GM23338 (cell line): Measurements from ENCODE around the gene FBRSL1. TPM values are rescaled to one million over a fixed set of nuclear protein-coding genes. Genes with fewer than 3 reads are reported as not detected.

Experiments used
- ATAC-seq: fragments of 200-7000 bp; cut with Tn5 transposase; 3 replicates; pipeline ENCODE4 v1.9.1; 2020
- DNase-seq: peaks from one replicate; pipeline ENCODE4 v3.0.0-alpha.2; 2015; ENCODE audit warnings: low spot score
- H2AFZ ChIP-seq: fragments of 200-600 bp; sonication (generic); 2 replicates; pipeline ENCODE4 v1.8.0; 2016; ENCODE audit warnings: antibody characterized with exemption, mild to moderate bottlenecking, moderate library complexity
- H3F3A ChIP-seq: fragments of 200-600 bp; sonication (generic); replicated peaks from 2 replicates; pipeline ENCODE4 v1.8.0; 2017; ENCODE audit warnings: antibody characterized with exemption, mixed run types, low read depth
- H3K27ac ChIP-seq: fragments of 200-600 bp; sonication (generic); 2 replicates; pipeline ENCODE4 v1.6.1; 2016; ENCODE audit warnings: low read depth
- H3K27me3 ChIP-seq: fragments of 200-600 bp; sonication (generic); 2 replicates; pipeline ENCODE4 v1.8.0; 2016; ENCODE audit warnings: mild to moderate bottlenecking, mixed run types, moderate library complexity; ENCODE audit not compliant: insufficient read depth
- H3K36me3 ChIP-seq: fragments of 200-600 bp; sonication (generic); 2 replicates; pipeline ENCODE4 v1.8.0; 2016; ENCODE audit warnings: mild to moderate bottlenecking; ENCODE audit not compliant: insufficient read depth
- H3K4me1 ChIP-seq: fragments of 200-600 bp; sonication (generic); 2 replicates; pipeline ENCODE4 v1.8.0; 2016; ENCODE audit warnings: mild to moderate bottlenecking, moderate library complexity; ENCODE audit not compliant: insufficient read depth
- H3K4me2 ChIP-seq: fragments of 200-600 bp; sonication (generic); 2 replicates; pipeline ENCODE4 v1.7.1; 2017; ENCODE audit warnings: mixed run types
- H3K4me3 ChIP-seq: fragments of 200-600 bp; sonication (generic); 2 replicates; pipeline ENCODE4 v1.6.1; 2016; ENCODE audit warnings: mixed run types
- H3K79me2 ChIP-seq: fragments of 200-600 bp; sonication (generic); replicated peaks from 2 replicates; pipeline ENCODE4 v1.8.0; 2017; ENCODE audit warnings: mild to moderate bottlenecking; ENCODE audit not compliant: insufficient read depth
- H3K9me2 ChIP-seq: fragments of 200-600 bp; sonication (generic); 2 replicates; pipeline ENCODE4 v1.8.0; 2017; ENCODE audit not compliant: insufficient read depth
- H4K20me1 ChIP-seq: fragments of 200-600 bp; sonication (generic); replicated peaks from 2 replicates; pipeline ENCODE4 v1.8.0; 2017; ENCODE audit warnings: mild to moderate bottlenecking; ENCODE audit not compliant: insufficient read depth
- H3K27ac Mint-ChIP-seq: 2 replicates; pipeline ENCODE4 v1.8.0; 2020; ENCODE audit warnings: inconsistent platforms, mild to moderate bottlenecking, moderate library complexity, mixed read lengths
- H3K27me3 Mint-ChIP-seq: 3 replicates; pipeline ENCODE4 v1.8.0; 2022; ENCODE audit warnings: low read depth, mild to moderate bottlenecking, moderate library complexity, mixed read lengths, inconsistent platforms; ENCODE audit not compliant: insufficient read depth, poor library complexity
- H3K36me3 Mint-ChIP-seq: 3 replicates; pipeline ENCODE4 v1.8.0; 2021; ENCODE audit warnings: low read depth, mild to moderate bottlenecking, inconsistent platforms, moderate library complexity, mixed read lengths
- H3K4me1 Mint-ChIP-seq: 3 replicates; pipeline ENCODE4 v1.8.0; 2020; ENCODE audit warnings: mild to moderate bottlenecking, inconsistent platforms, mixed read lengths
- H3K4me3 Mint-ChIP-seq: 3 replicates; pipeline ENCODE4 v1.8.0; 2021; ENCODE audit warnings: moderate library complexity, mild to moderate bottlenecking, inconsistent platforms, mixed read lengths
- H3K9me3 Mint-ChIP-seq: 3 replicates; pipeline ENCODE4 v1.8.0; 2020; ENCODE audit warnings: moderate library complexity, mild to moderate bottlenecking, inconsistent platforms, mixed read lengths
- CREB1 ChIP-seq: fragments of 250-450 bp; sonication (Bioruptor Pico); IDR thresholded peaks from 2 replicates; pipeline ENCODE4 v1.5.0; 2020; ENCODE audit warnings: low read depth, mild to moderate bottlenecking, moderate library complexity
- EZH2 ChIP-seq: fragments of 200-600 bp; sonication (generic); IDR thresholded peaks from one replicate; pipeline ENCODE4 v1.8.0; 2017; ENCODE audit warnings: antibody characterized with exemption, mild to moderate bottlenecking, low read depth; ENCODE audit not compliant: unreplicated experiment
- EZH2phosphoT487 ChIP-seq: fragments of 200-600 bp; sonication (generic); IDR thresholded peaks from one replicate; pipeline ENCODE4 v1.8.1; 2018; ENCODE audit warnings: antibody characterized with exemption; ENCODE audit not compliant: unreplicated experiment
- JUNB ChIP-seq: IDR thresholded peaks from one replicate; pipeline ENCODE4 v1.6.1; 2016; ENCODE audit warnings: antibody characterized with exemption; ENCODE audit not compliant: unreplicated experiment
- NANOG ChIP-seq: IDR thresholded peaks from 2 replicates; pipeline ENCODE4 v1.6.1; 2016; ENCODE audit warnings: antibody characterized with exemption, borderline replicate concordance
- POLR2AphosphoS5 ChIP-seq: IDR thresholded peaks from 2 replicates; pipeline ENCODE4 v1.6.1; 2016; ENCODE audit warnings: antibody characterized with exemption, low read depth
- STAT1 ChIP-seq: IDR thresholded peaks from one replicate; pipeline ENCODE4 v1.6.1; 2016; ENCODE audit warnings: antibody characterized with exemption; ENCODE audit not compliant: unreplicated experiment
- ZNF114 ChIP-seq: fragments of 250-450 bp; sonication (Bioruptor Pico); IDR thresholded peaks from 2 replicates; pipeline ENCODE4 v1.5.0; 2020; ENCODE audit warnings: mild to moderate bottlenecking, moderate library complexity
- ZNF331 ChIP-seq: fragments of 250-450 bp; sonication (Bioruptor Pico); IDR thresholded peaks from 2 replicates; pipeline ENCODE4 v1.5.0; 2020; ENCODE audit warnings: low read depth, mild to moderate bottlenecking, moderate library complexity
- polyA plus RNA-seq: library from polyadenylated mRNA; unstranded; fragments of >200 nt; fragmentation: Nextera tagmentation; extraction: Ambion mirVana; gene quantifications from 2 replicates; pipeline ENCODE4 v1.2.1, GENCODE V29; 2016
- total RNA-seq: library from RNA; depleted of rRNA; stranded (reverse); fragments of >200 nt; shearing (Covaris generic); gene quantifications from 2 replicates; pipeline ENCODE4 v1.2.3, GENCODE V29; 2014
- TF ChIP-seq, protein P1 (sequence below): IDR thresholded peaks from 2 replicates; pipeline ENCODE4 v1.6.1; 2016; ENCODE audit warnings: antibody characterized with exemption
- TF ChIP-seq, protein P2 (sequence below): fragments of 250-450 bp; sonication (Bioruptor Pico); IDR thresholded peaks from 2 replicates; pipeline ENCODE4 v1.5.0; 2020; ENCODE audit warnings: mild to moderate bottlenecking, moderate library complexity
- TF ChIP-seq, protein P3 (sequence below): IDR thresholded peaks from one replicate; pipeline ENCODE4 v1.6.1; 2018; ENCODE audit warnings: antibody characterized with exemption; ENCODE audit not compliant: unreplicated experiment
- TF ChIP-seq, protein P4 (sequence below), 2 experiments: fragments of 200-600 bp in 1 of 2; sonication (generic) in 1 of 2; conservative IDR thresholded peaks; 2 replicates each; pipeline versions ENCODE4 v1.5.1 to v1.6.1; 2016 to 2017; ENCODE audit warnings: antibody characterized with exemption in 2 of 2, low read depth in 2 of 2, mild to moderate bottlenecking in 2 of 2, moderate library complexity in 1 of 2

The FBRSL1 gene
- total and polyA plus RNA-seq, 2 experiments from 2014 or later = 37.8 to 89.8 TPM

DNA sequence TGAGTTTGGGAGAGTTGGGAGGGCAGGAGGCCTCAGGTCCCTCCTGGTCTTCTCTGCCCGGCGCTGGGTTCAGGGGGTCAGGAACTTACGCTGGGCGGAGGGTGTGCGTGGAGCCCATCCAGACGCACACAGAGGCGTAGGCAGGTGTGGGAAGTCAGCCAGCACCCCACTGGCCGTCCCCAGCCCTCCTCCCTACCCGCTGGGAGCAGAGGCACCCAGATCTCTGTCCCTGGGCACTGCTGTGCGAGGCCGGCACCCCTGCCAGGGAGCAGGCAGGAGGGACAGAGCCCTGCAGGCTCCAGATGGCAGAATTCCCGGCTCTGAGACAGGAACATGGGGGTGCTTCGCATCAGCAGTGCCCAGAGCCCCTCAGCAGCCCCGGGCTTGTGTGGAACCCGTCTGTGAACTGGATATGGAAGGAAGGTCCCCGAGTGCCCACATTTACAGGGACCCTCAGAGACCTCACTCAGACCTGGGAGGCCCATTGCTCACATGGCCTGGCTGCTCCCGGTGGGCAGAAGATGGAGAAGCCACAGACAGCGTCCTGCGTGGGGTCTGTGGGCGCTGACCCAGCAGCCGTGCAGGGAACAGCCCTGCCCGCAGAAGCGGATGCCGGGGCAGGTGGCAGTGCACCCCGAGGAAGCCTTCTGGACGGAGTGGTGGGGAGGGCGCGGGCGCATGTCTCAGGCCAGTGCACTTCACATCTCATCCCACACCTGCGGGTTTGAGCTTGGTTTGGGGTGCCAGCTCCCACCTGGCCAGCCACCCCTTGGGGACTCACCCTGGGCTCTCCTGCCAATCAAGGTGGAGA lies 61.1 kb downstream of the FBRSL1 start:
- DNase-seq (no peak), ATAC-seq (no peak)
- Histone ChIP-seq H3K27ac (no peak overlapping the region), H3K79me2 (no peaks in the 10 kb centered on the region), H3K27me3 (peaks cover 87% of the 10 kb centered on the region), H3K4me2 (peak overlapping the region; percentile 77), H2AFZ (no peak overlapping the region), H3K4me3 (peak overlapping the region; percentile 55; the same call in 1 of the 2 replicates), H3F3A (no peaks in the 10 kb centered on the region), H4K20me1 (no peaks in the 10 kb centered on the region), H3K4me1 (0 out of 2 replicates have a peak, but pooled peaks cover 11% of the 10 kb centered on the region), H3K36me3 (no peaks in the 10 kb centered on the region), H3K9me2 (no peaks in the 10 kb centered on the region)
- peak overlapping the region; percentile 77 for H3K4me3 Mint-ChIP-seq
- peaks cover 57% of the 10 kb centered on the region for H3K27me3 Mint-ChIP-seq
- no peak for TF ChIP-seq NANOG
- TF ChIP-seq, protein P1, sequence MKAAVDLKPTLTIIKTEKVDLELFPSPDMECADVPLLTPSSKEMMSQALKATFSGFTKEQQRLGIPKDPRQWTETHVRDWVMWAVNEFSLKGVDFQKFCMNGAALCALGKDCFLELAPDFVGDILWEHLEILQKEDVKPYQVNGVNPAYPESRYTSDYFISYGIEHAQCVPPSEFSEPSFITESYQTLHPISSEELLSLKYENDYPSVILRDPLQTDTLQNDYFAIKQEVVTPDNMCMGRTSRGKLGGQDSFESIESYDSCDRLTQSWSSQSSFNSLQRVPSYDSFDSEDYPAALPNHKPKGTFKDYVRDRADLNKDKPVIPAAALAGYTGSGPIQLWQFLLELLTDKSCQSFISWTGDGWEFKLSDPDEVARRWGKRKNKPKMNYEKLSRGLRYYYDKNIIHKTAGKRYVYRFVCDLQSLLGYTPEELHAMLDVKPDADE = no peak
- TF ChIP-seq EZH2phosphoT487 = no peak
- no peak for TF ChIP-seq CREB1
- TF ChIP-seq JUNB = no peak
- no peak for TF ChIP-seq ZNF331 (CRISPR knock-in tag)
- no peak for TF ChIP-seq EZH2
- TF ChIP-seq, protein P2, sequence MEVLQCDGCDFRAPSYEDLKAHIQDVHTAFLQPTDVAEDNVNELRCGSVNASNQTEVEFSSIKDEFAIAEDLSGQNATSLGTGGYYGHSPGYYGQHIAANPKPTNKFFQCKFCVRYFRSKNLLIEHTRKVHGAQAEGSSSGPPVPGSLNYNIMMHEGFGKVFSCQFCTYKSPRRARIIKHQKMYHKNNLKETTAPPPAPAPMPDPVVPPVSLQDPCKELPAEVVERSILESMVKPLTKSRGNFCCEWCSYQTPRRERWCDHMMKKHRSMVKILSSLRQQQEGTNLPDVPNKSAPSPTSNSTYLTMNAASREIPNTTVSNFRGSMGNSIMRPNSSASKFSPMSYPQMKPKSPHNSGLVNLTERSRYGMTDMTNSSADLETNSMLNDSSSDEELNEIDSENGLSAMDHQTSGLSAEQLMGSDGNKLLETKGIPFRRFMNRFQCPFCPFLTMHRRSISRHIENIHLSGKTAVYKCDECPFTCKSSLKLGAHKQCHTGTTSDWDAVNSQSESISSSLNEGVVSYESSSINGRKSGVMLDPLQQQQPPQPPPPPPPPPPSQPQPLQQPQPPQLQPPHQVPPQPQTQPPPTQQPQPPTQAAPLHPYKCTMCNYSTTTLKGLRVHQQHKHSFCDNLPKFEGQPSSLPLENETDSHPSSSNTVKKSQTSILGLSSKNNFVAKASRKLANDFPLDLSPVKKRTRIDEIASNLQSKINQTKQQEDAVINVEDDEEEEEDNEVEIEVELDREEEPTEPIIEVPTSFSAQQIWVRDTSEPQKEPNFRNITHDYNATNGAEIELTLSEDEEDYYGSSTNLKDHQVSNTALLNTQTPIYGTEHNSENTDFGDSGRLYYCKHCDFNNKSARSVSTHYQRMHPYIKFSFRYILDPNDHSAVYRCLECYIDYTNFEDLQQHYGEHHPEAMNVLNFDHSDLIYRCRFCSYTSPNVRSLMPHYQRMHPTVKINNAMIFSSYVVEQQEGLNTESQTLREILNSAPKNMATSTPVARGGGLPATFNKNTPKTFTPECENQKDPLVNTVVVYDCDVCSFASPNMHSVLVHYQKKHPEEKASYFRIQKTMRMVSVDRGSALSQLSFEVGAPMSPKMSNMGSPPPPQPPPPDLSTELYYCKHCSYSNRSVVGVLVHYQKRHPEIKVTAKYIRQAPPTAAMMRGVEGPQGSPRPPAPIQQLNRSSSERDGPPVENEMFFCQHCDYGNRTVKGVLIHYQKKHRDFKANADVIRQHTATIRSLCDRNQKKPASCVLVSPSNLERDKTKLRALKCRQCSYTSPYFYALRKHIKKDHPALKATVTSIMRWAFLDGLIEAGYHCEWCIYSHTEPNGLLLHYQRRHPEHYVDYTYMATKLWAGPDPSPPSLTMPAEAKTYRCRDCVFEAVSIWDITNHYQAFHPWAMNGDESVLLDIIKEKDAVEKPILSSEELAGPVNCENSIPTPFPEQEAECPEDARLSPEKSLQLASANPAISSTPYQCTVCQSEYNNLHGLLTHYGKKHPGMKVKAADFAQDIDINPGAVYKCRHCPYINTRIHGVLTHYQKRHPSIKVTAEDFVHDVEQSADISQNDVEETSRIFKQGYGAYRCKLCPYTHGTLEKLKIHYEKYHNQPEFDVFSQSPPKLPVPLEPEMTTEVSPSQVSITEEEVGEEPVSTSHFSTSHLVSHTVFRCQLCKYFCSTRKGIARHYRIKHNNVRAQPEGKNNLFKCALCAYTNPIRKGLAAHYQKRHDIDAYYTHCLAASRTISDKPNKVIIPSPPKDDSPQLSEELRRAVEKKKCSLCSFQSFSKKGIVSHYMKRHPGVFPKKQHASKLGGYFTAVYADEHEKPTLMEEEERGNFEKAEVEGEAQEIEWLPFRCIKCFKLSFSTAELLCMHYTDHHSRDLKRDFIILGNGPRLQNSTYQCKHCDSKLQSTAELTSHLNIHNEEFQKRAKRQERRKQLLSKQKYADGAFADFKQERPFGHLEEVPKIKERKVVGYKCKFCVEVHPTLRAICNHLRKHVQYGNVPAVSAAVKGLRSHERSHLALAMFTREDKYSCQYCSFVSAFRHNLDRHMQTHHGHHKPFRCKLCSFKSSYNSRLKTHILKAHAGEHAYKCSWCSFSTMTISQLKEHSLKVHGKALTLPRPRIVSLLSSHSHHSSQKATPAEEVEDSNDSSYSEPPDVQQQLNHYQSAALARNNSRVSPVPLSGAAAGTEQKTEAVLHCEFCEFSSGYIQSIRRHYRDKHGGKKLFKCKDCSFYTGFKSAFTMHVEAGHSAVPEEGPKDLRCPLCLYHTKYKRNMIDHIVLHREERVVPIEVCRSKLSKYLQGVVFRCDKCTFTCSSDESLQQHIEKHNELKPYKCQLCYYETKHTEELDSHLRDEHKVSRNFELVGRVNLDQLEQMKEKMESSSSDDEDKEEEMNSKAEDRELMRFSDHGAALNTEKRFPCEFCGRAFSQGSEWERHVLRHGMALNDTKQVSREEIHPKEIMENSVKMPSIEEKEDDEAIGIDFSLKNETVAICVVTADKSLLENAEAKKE (CRISPR knock-in tag) = no peak
- no peak for TF ChIP-seq POLR2AphosphoS5
- no peak for TF ChIP-seq STAT1
- TF ChIP-seq, protein P3, sequence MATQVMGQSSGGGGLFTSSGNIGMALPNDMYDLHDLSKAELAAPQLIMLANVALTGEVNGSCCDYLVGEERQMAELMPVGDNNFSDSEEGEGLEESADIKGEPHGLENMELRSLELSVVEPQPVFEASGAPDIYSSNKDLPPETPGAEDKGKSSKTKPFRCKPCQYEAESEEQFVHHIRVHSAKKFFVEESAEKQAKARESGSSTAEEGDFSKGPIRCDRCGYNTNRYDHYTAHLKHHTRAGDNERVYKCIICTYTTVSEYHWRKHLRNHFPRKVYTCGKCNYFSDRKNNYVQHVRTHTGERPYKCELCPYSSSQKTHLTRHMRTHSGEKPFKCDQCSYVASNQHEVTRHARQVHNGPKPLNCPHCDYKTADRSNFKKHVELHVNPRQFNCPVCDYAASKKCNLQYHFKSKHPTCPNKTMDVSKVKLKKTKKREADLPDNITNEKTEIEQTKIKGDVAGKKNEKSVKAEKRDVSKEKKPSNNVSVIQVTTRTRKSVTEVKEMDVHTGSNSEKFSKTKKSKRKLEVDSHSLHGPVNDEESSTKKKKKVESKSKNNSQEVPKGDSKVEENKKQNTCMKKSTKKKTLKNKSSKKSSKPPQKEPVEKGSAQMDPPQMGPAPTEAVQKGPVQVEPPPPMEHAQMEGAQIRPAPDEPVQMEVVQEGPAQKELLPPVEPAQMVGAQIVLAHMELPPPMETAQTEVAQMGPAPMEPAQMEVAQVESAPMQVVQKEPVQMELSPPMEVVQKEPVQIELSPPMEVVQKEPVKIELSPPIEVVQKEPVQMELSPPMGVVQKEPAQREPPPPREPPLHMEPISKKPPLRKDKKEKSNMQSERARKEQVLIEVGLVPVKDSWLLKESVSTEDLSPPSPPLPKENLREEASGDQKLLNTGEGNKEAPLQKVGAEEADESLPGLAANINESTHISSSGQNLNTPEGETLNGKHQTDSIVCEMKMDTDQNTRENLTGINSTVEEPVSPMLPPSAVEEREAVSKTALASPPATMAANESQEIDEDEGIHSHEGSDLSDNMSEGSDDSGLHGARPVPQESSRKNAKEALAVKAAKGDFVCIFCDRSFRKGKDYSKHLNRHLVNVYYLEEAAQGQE = no peak
- TF ChIP-seq, protein P4, sequence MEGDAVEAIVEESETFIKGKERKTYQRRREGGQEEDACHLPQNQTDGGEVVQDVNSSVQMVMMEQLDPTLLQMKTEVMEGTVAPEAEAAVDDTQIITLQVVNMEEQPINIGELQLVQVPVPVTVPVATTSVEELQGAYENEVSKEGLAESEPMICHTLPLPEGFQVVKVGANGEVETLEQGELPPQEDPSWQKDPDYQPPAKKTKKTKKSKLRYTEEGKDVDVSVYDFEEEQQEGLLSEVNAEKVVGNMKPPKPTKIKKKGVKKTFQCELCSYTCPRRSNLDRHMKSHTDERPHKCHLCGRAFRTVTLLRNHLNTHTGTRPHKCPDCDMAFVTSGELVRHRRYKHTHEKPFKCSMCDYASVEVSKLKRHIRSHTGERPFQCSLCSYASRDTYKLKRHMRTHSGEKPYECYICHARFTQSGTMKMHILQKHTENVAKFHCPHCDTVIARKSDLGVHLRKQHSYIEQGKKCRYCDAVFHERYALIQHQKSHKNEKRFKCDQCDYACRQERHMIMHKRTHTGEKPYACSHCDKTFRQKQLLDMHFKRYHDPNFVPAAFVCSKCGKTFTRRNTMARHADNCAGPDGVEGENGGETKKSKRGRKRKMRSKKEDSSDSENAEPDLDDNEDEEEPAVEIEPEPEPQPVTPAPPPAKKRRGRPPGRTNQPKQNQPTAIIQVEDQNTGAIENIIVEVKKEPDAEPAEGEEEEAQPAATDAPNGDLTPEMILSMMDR (conservative IDR thresholded peaks at IDR 0.05; ENCODE audit: low read depth in 2 of 2) = no peak
- TF ChIP-seq ZNF114 (CRISPR knock-in tag) = no peak
- H3K4me1 Mint-ChIP-seq = peaks cover 2% of the 10 kb centered on the region; the same call in 1 of the 3 replicates
- H3K9me3 Mint-ChIP-seq = no peaks in the 10 kb centered on the region; the same call in 2 of the 3 replicates
- H3K36me3 Mint-ChIP-seq = no peaks in the 10 kb centered on the region
- no peak overlapping the region for H3K27ac Mint-ChIP-seq
